Fibroblast of lung (primary cell): ENCODE data around the gene USP30. TPM values are rescaled to one million over a fixed set of nuclear protein-coding genes. Genes with fewer than 3 reads are reported as not detected.

ENCODE experiments used
- DNase-seq, 2 donors: peaks; one replicate each; pipeline versions ENCODE4 v3.0.0 to v3.0.0-alpha.2; 2010; ENCODE audit warnings: low read depth in 2 of 2
- H2AFZ ChIP-seq: 2 replicates; pipeline ENCODE4 v1.5.1; 2012; ENCODE audit warnings: low read length, control low read depth, inconsistent platforms
- H3K27ac ChIP-seq: 2 replicates; pipeline ENCODE4 v1.5.1; 2011; ENCODE audit warnings: low read length, control low read depth; ENCODE audit not compliant: insufficient read depth
- H3K27me3 ChIP-seq: 2 replicates; pipeline ENCODE4 v1.5.1; 2011; ENCODE audit warnings: mild to moderate bottlenecking, low read length; ENCODE audit not compliant: control insufficient read depth, insufficient read depth
- H3K36me3 ChIP-seq: 2 replicates; pipeline ENCODE4 v1.5.1; 2011; ENCODE audit warnings: low read length; ENCODE audit not compliant: control insufficient read depth, insufficient read depth
- H3K4me1 ChIP-seq: 2 replicates; pipeline ENCODE4 v1.5.1; 2011; ENCODE audit warnings: low read length; ENCODE audit not compliant: control insufficient read depth, insufficient read depth; ENCODE audit errors: extremely low read depth
- H3K4me2 ChIP-seq: 2 replicates; pipeline ENCODE4 v1.5.1; 2011; ENCODE audit warnings: low read length, control low read depth; ENCODE audit not compliant: insufficient read depth; ENCODE audit errors: extremely low read depth
- H3K4me3 ChIP-seq, 4 experiments: fragments of 200-600 bp in 1 of 4; sonication (generic) in 1 of 4; replicated peaks in 1 of 4; 2 replicates each; pipeline ENCODE4 v1.5.1; 2011 to 2016; ENCODE audit warnings: low read length in 4 of 4, low read depth in 3 of 4, mild to moderate bottlenecking in 3 of 4, control low read depth in 2 of 4, inconsistent platforms in 1 of 4, mixed read lengths in 1 of 4; ENCODE audit not compliant: insufficient read depth in 1 of 4; ENCODE audit errors: control extremely low read depth in 1 of 4
- H3K79me2 ChIP-seq: 2 replicates; pipeline ENCODE4 v1.5.1; 2012; ENCODE audit warnings: mild to moderate bottlenecking, low read length, inconsistent platforms; ENCODE audit not compliant: control insufficient read depth, insufficient read depth
- H3K9ac ChIP-seq: 2 replicates; pipeline ENCODE4 v1.5.1; 2011; ENCODE audit warnings: mild to moderate bottlenecking, low read length, control low read depth; ENCODE audit not compliant: insufficient read depth
- H3K9me3 ChIP-seq: 2 replicates; pipeline ENCODE4 v1.5.1; 2012; ENCODE audit warnings: low read depth, low read length; ENCODE audit not compliant: control insufficient read depth, insufficient read depth
- H4K20me1 ChIP-seq: 2 replicates; pipeline ENCODE4 v1.5.1; 2011; ENCODE audit warnings: low read length; ENCODE audit not compliant: control insufficient read depth, insufficient read depth; ENCODE audit errors: extremely low read depth
- CTCF ChIP-seq, 2 donors: IDR thresholded peaks in 1 of 2; conservative IDR thresholded peaks in 1 of 2; 1 replicate in 1 of 2; 2 replicates in 1 of 2; pipeline ENCODE4 v1.5.1; 2011 to 2012; ENCODE audit warnings: low read length in 2 of 2, control low read depth in 1 of 2, inconsistent platforms in 1 of 2, low read depth in 1 of 2, mild to moderate bottlenecking in 1 of 2
- EZH2 ChIP-seq: IDR thresholded peaks from 2 replicates; pipeline ENCODE4 v1.5.1; 2012; ENCODE audit warnings: low read length, control low read depth, mild to moderate bottlenecking; ENCODE audit errors: missing control alignments
- polyA plus RNA-seq, 2 donors: library from polyadenylated mRNA; depleted of rRNA in 1 of 2; stranded (reverse) in 1 of 2; unstranded in 1 of 2; fragments of >200 nt; gene quantifications; 2 replicates each; pipeline ENCODE4 v1.2.1, GENCODE V29; 2011 to 2012; ENCODE audit warnings: missing spikeins in 1 of 2
- total RNA-seq: library from RNA; depleted of rRNA; stranded (reverse); fragments of >200 nt; gene quantifications from 2 replicates; pipeline ENCODE4 v1.2.1, GENCODE V29; 2014

Gene USP30
- total and polyA plus RNA-seq, 2 donors (not counting 1 experiment from before 2014, with no cell fraction given) = 9.9 to 13.9 TPM

- Histone ChIP-seq H3K4me3 (no peak overlapping the region), H3K9ac (no peak overlapping the region), H3K4me2 (no peak overlapping the region), H3K79me2 (no peaks in the 10 kb centered on the region), H2AFZ (no peak overlapping the region), H4K20me1 (no peaks in the 10 kb centered on the region), H3K9me3 (no peaks in the 10 kb centered on the region), H3K27ac (no peak overlapping the region), H3K4me1 (peaks cover 7% of the 10 kb centered on the region), H3K27me3 (no peaks in the 10 kb centered on the region), H3K36me3 (no peaks in the 10 kb centered on the region)
- no peak for DNase-seq
- TF ChIP-seq CTCF (conservative IDR thresholded peaks at IDR 0.05 in 1 of 2, IDR thresholded peaks at IDR 0.05 in 1 of 2; ENCODE audit: low read depth in 1 of 2, low read length in 2 of 2) = no peak
- TF ChIP-seq EZH2 = no peak
Observed at GRCh38 chr12:109112720-109113465, 60.5 kb downstream of the USP30 start.

- H2AFZ ChIP-seq = no peak overlapping the region
- DNase-seq = no peak
- no peaks in the 10 kb centered on the region for H3K27me3 ChIP-seq
- no peak overlapping the region for H3K9ac ChIP-seq
- H3K79me2 ChIP-seq = no peaks in the 10 kb centered on the region
- no peak for TF ChIP-seq CTCF (conservative IDR thresholded peaks at IDR 0.05 in 1 of 2, IDR thresholded peaks at IDR 0.05 in 1 of 2; ENCODE audit: low read depth in 1 of 2, low read length in 2 of 2)
- TF ChIP-seq EZH2 = no peak
- no peak overlapping the region for H3K4me2 ChIP-seq
- H3K4me3 ChIP-seq = no peak overlapping the region
- H3K27ac ChIP-seq = no peak overlapping the region
- H4K20me1 ChIP-seq = no peaks in the 10 kb centered on the region
- no peaks in the 10 kb centered on the region for H3K36me3 ChIP-seq
- H3K4me1 ChIP-seq = peaks cover 7% of the 10 kb centered on the region
- H3K9me3 ChIP-seq = no peaks in the 10 kb centered on the region
Observed at GRCh38 chr12:109113661-109114321, 61.4 kb downstream of the USP30 start.

DNA sequence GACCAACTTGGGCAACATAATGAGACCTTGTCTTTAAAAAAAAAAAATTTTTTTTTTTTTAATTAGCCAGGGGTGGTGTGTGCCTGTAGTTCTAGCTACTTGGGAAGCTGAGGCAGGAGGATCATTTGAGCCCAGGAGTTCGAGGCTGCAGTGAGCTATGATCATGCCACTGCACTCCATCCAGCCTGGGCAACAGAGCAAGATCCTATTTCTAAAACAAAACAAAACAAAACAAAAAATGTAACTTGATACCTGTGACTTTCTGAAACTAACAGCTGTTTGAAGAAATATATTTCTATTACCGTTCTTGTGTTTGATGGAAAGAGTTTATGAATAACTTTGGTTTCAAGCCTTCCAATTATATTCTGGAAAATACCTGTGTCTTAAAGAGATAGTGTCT, 62.3 kb downstream of the USP30 start:
- H3K4me1 ChIP-seq = peaks cover 7% of the 10 kb centered on the region
- H4K20me1 ChIP-seq = no peaks in the 10 kb centered on the region
- H3K36me3 ChIP-seq = no peaks in the 10 kb centered on the region
- no peak overlapping the region for H3K9ac ChIP-seq
- no peak overlapping the region for H2AFZ ChIP-seq
- H3K4me3 ChIP-seq = no peak overlapping the region
- H3K4me2 ChIP-seq = no peak overlapping the region
- no peak for TF ChIP-seq CTCF (conservative IDR thresholded peaks at IDR 0.05 in 1 of 2, IDR thresholded peaks at IDR 0.05 in 1 of 2; ENCODE audit: low read depth in 1 of 2, low read length in 2 of 2)
- no peak for TF ChIP-seq EZH2
- H3K79me2 ChIP-seq = no peaks in the 10 kb centered on the region
- H3K27ac ChIP-seq = no peak overlapping the region
- no peaks in the 10 kb centered on the region for H3K9me3 ChIP-seq
- no peak for DNase-seq
- H3K27me3 ChIP-seq = no peaks in the 10 kb centered on the region
